NCI-H2227 (cell line): ENCODE data around the gene ADCY2.

ENCODE experiments used
- DNase-seq: peaks from one replicate; lab custom pipeline; 2025; ENCODE audit not compliant: unreplicated experiment; lab: John Stamatoyannopoulos, UW

The ADCY2 gene

GRCh38 chr5:7501061-7501460, 105.1 kb downstream of the ADCY2 start:
- no peak for DNase-seq

- no peak for DNase-seq
Observed at GRCh38 chr5:7503564-7503963, 107.6 kb downstream of the ADCY2 start.

GRCh38 chr5:7515284-7515914, 119.5 kb downstream of the ADCY2 start:
- no peak for DNase-seq

GRCh38 chr5:7516253-7516652, 120.3 kb downstream of the ADCY2 start:
- no peak for DNase-seq

- DNase-seq = no peak
Observed at GRCh38 chr5:7517006-7517405, 121.1 kb downstream of the ADCY2 start.

GRCh38 chr5:7518947-7519560, 123.1 kb downstream of the ADCY2 start:
- no peak for DNase-seq

- DNase-seq = no peak
Observed at GRCh38 chr5:7519564-7519963, 123.6 kb downstream of the ADCY2 start.

GRCh38 chr5:7529880-7530279, 133.9 kb downstream of the ADCY2 start:
- DNase-seq = no peak

GRCh38 chr5:7533941-7534340, 138.0 kb downstream of the ADCY2 start:
- no peak for DNase-seq

- no peak for DNase-seq
Observed at GRCh38 chr5:7534505-7534904, 138.6 kb downstream of the ADCY2 start.

- DNase-seq = no peak
Observed at GRCh38 chr5:7537573-7537972, 141.6 kb downstream of the ADCY2 start.

GRCh38 chr5:7539571-7539970, 143.6 kb downstream of the ADCY2 start:
- DNase-seq = no peak

GRCh38 chr5:7540736-7541485, 145.0 kb downstream of the ADCY2 start:
- DNase-seq = no peak

- DNase-seq = no peak
Observed at GRCh38 chr5:7541898-7542297, 146.0 kb downstream of the ADCY2 start.

- no peak for DNase-seq
Observed at GRCh38 chr5:7546555-7546954, 150.6 kb downstream of the ADCY2 start.

GRCh38 chr5:7548596-7548995, 152.7 kb downstream of the ADCY2 start:
- no peak for DNase-seq

GRCh38 chr5:7565559-7565958, 169.6 kb downstream of the ADCY2 start:
- DNase-seq = no peak

GRCh38 chr5:7576023-7576715, 180.2 kb downstream of the ADCY2 start:
- no peak for DNase-seq

- DNase-seq = no peak
Observed at GRCh38 chr5:7577381-7577780, 181.4 kb downstream of the ADCY2 start.

- DNase-seq = no peak
Observed at GRCh38 chr5:7578071-7578470, 182.1 kb downstream of the ADCY2 start.

GRCh38 chr5:7584749-7585148, 188.8 kb downstream of the ADCY2 start:
- DNase-seq = no peak

- DNase-seq = no peak
Observed at GRCh38 chr5:7585807-7586206, 189.9 kb downstream of the ADCY2 start.
